Inferior parietal cortex (tissue), 1 donor: ENCODE measurements around the gene LSP1.

ENCODE experiments used
- DNase-seq: peaks from one replicate; pipeline ENCODE4 v3.0.0-alpha.2; 2016; ENCODE audit errors: extremely low spot score

The LSP1 gene

DNA sequence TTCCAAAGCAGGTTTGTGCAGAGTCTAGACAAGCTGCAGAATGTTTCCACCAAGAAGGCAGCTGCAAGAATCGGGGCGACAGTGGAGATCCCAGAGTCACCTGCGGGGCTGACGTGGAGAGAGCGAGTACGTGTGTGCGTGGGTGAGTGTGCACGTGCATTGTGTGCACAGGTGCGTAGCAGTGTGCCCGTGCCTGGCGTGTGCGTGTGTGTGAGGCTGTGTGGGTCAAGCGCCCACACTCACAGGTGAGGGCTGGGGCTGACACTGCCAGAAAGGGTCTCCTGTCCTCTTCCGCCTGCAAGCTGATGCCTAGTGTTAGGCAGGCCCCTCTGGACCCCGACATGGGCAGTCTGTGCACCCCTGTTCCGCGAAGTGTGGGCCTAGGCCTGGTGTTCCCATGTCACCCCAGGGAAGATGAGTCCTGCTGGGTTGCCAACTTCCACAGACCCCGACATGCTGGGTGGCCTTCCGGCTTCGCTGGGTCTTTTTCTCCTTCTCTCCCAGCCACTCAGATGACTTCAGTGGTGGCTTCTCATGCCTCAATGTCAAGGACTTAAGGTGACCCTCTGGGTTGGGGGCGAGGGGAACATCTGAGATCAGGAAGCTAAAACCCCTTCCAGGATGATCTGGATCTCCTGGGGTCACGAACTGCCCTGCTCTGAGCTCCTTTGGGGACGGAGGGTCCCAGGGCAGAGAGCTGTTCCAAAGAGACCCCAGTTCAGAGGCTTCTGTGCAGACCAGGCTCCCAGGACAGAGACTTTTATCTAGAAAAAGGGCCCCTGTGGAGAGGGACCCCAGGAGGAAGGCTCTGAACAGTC, 28.5 kb upstream of the LSP1 start:
- no peak for DNase-seq

GRCh38 chr11:1825039-1825740, 27.7 kb upstream of the LSP1 start:
- no peak for DNase-seq

- no peak for DNase-seq
Measured at GRCh38 chr11:1825785-1826451, 27.0 kb upstream of the LSP1 start.

- DNase-seq, result no peak
Measured at GRCh38 chr11:1826552-1827094, 26.3 kb upstream of the LSP1 start.

- DNase-seq, result peak; percentile 69
Measured at GRCh38 chr11:1827095-1827813, 25.6 kb upstream of the LSP1 start.

DNA sequence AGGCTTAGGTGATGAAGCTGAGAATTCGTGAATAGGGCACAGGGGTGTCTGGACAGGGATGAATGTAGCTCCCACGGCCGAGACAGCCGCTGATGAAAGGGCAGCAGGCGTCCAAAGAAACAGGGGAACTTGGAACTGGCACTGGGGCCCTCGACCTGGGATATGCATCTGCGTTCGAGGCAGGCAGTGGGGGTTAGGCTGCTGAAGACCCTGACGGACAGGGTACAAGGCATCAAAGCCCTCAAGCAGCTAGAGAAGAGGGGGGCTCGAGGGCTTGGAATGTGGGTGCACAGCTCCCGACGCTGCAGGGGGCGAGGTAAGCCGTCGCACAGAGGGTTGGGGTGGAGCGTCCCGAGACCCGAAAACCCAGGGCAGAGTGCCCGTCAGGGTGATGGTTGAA, 25.0 kb upstream of the LSP1 start:
- no peak for DNase-seq

- no peak for DNase-seq
Measured at GRCh38 chr11:1828542-1828941, 24.3 kb upstream of the LSP1 start.

DNA sequence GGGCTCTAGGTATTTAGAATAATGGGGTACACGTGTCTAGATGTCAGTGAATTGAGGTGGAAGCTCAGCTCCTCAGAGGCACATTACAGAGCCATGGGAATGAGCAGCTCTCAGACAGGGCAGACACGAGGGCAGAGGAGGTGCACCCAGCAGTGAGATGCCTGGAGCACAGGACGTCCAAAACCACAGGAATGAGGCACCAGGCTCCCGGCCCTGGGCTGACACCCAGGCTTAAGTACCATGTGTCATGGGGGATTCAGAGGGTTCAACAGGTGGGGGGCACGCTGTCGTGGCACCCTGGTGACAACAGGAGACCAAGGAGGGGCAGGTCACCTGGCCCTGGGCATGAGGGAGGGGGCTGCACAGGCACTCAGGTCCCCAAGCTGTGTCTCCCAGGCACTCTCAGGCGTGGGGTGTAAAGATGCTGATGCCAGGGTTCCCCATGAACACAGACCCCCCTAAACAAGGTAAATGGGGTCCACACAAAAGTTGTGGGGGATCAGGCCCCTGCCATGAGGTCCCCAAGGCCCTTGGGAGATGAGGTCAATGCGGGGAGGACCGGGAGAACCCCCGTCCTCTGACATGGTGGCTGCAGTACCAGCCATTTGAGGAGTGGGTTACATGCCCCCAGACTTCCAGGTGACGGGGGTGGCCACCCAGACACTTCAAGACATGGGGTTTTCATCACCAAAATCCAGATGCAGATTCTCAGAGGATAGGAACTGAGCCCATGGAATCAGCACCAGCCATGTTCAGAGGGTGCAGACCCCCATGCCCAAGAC, 23.7 kb upstream of the LSP1 start:
- DNase-seq, result no peak

DNA sequence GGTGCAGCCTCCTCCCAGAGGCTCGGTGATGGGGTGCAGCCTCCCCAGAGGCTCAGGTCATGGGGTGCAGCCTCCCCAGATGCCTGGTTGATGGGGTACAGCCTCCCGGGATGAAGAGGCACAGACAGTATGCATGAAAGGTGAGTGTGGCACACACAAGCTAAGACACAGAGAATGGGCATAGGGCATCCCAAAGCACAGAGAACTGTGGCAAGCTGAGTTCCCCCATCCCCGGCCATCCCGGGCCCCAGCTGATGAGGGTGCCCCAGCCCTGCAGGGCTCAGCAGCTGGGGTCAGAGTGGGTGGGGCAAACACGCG, 22.9 kb upstream of the LSP1 start:
- DNase-seq, result no peak

- no peak for DNase-seq
Measured at GRCh38 chr11:1830322-1831223, 22.3 kb upstream of the LSP1 start.

- no peak for DNase-seq
Measured at GRCh38 chr11:1831338-1832210, 21.3 kb upstream of the LSP1 start.

GRCh38 chr11:1832211-1832919, 20.5 kb upstream of the LSP1 start:
- DNase-seq, result peak; percentile 57

DNA sequence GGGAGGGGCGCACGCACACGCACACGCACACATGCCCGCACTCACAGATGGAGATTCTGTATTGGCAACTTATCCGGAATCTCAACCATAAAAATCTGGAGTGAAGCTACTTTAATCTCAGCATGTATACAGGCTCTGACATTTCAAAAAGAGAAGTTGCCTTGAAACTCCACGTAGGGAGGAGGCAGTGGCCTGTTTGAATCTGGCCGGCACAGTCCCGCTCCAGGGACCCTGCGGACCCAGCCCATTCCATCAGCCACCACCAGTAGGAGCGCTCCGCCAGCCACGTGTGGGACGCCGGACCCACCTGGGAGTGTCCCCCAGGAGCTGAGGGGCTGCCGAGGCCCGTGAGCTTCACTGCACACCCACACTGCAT, 20.0 kb upstream of the LSP1 start:
- no peak for DNase-seq

DNA sequence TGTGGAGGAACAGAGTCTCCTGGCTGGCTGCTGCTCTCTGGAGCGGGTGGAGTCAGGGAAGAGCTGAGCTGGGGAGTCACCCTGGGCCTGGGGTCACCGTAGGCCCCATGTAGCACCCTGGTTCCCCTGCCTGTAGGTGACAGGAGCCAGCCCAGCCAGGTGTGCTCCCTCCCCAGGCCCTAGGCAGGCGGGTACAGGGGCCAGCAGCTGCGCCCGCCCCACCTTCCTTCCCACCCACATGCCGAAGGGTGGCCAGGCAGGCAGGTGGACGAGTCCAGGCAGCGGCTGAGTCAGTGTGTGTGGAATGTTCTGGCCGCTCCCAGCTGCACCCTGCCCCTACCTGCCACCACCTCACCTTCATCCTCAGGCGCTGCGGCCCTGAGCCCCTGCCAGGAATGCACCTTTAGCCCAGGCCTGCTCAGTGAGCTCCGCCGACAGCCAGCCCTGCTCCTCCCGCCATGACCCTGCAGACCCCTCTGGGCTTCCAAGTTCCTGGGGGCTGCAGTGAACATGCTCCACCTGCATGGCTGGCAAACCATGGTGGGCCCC, 18.7 kb upstream of the LSP1 start:
- DNase-seq, result no peak

DNA sequence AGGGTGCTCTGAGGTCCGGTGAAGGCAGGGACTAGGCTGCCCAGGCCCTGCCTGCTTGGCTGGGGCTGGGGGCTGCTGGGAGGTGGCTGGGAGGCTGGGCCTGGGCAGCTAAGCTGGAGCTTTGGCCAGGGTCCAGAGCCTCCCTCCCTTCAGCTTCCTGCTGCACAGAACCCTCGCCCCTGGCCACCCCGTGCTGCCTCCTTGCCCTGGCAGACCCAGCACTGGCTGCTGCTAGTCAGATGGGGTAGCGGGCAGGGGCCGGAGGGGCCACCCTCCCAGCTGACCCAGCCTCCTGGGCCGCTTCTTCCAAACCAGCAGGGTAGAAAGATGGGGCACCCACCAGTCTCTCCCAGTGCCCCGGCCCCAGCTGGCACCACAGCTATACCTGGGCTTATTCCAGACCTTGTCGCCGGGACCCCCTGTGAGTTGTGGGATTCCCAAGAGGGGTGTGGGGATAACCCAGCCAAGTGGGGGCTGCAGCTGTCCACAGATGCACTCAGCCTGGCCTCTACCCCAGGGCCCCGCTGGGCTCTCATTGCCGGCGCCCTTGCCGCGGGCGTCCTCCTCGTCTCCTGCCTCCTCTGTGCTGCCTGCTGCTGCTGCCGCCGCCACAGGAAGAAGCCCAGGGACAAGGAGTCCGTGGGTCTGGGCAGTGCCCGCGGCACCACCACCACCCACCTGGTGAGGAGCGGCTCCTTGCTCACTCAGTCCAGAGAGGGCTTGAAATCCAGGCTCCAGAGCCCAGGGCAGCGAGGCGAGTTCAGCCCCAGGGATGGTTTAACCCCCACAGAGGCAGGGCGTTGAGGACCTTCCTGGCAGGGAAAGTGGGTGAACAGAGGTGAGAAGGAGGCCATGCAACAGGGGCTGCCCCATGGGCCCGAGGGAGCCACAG, 17.9 kb upstream of the LSP1 start, which contains the start of gene SYT8:
Gene SYT8, plus strand, starts transcription at position 212 of the 892 bp plus-strand sequence. Its CDS starts 116 bp downstream, at position 328.
- no peak for DNase-seq

DNA sequence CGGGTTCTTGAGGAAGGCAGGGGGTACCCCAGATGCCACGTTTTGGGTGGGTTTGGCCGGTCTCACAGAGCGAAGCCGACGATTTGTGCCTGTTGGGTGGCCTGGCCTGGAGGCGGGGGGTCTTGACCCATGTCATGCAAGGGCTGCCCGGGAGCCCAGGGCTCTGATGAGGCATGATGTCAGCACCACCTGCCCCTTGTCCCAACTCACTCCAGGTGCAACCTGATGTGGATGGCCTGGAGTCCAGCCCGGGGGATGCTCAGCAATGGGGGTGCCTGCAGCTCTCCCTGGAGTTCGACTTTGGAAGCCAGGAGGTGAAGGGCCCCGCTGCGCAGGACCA, 17.2 kb upstream of the LSP1 start:
- DNase-seq, result no peak
